Measurements from ENCODE around the gene PCNT. TPM values are rescaled to one million over a fixed set of nuclear protein-coding genes. Genes with fewer than 3 reads are reported as not detected.
A peak's percentile ranks its signal among the peaks of the same experiment; 100 is the strongest.
"Not testable (repeated sequence)": the region's sequence is repeated elsewhere in the genome, so short reads cannot be mapped to it uniquely, and the experiment has no call there.

Gene PCNT
- total RNA-seq, 6 donors from 2014 or later = 24.9 to 130 (median 44.4) TPM

GRCh38 chr21:46428987-46429710 is 105.2 kb downstream of the PCNT start:
- no peak for TF ChIP-seq POLR2A (IDR thresholded peaks at IDR 0.05)
- no peak for TF ChIP-seq CTCF (IDR thresholded peaks at IDR 0.05)
- no peak for TF ChIP-seq EP300 (IDR thresholded peaks at IDR 0.05)
- H3K27ac ChIP-seq = no peak overlapping the region
- 94 to 95% methylated on average over 43 to 44 of the region's 44 CpGs for WGBS, 2 donors
- no peaks in the 10 kb centered on the region for H3K27me3 ChIP-seq
- ATAC-seq (ENCODE audit: low FRiP score in 2 of 2) = no peak
- DNase-seq = no peak
- H3K36me3 ChIP-seq = peaks cover 8 to 79% (median 60%) of the 10 kb centered on the region in 4 donors
- H3K9me3 ChIP-seq = no peaks in the 10 kb centered on the region
- H3K4me3 ChIP-seq = no peak overlapping the region
- H3K4me1 ChIP-seq = no peaks in the 10 kb centered on the region

GRCh38 chr21:46429754-46430681 is 106.1 kb downstream of the PCNT start:
- H3K27ac ChIP-seq = no peak overlapping the region
- H3K4me3 ChIP-seq = no peak overlapping the region
- WGBS, 2 donors = 91 to 92% methylated on average over 27 to 31 of the region's 31 CpGs
- no peaks in the 10 kb centered on the region for H3K27me3 ChIP-seq
- H3K36me3 ChIP-seq = peaks cover 8 to 88% (median 67%) of the 10 kb centered on the region in 4 donors
- DNase-seq (no peak), ATAC-seq (ENCODE audit: low FRiP score in 2 of 2) (no peak)
- H3K4me1 ChIP-seq = no peaks in the 10 kb centered on the region
- no peaks in the 10 kb centered on the region for H3K9me3 ChIP-seq
- TF ChIP-seq EP300 (IDR thresholded peaks at IDR 0.05) (no peak), POLR2A (IDR thresholded peaks at IDR 0.05) (no peak), POLR2AphosphoS5 (IDR thresholded peaks at IDR 0.05) (no peak), CTCF (IDR thresholded peaks at IDR 0.05) (no peak)

- Histone ChIP-seq H3K36me3 (peaks cover 8 to 92% (median 71%) of the 10 kb centered on the region in 4 donors), H3K27me3 (no peaks in the 10 kb centered on the region), H3K27ac (no peak overlapping the region), H3K4me3 (no peak overlapping the region), H3K9me3 (no peaks in the 10 kb centered on the region), H3K4me1 (no peaks in the 10 kb centered on the region)
- ATAC-seq (ENCODE audit: low FRiP score in 2 of 2) (no peak), DNase-seq (no peak)
- 95 to 96% methylated on average over 16 to 21 of the region's 21 CpGs for WGBS, 2 donors
- no peak for TF ChIP-seq EP300 (IDR thresholded peaks at IDR 0.05)
- TF ChIP-seq POLR2AphosphoS5 (IDR thresholded peaks at IDR 0.05) = no peak
- no peak for TF ChIP-seq CTCF (IDR thresholded peaks at IDR 0.05)
- no peak for TF ChIP-seq POLR2A (IDR thresholded peaks at IDR 0.05)
These were observed 107.5 kb downstream of the PCNT start for GRCh38 chr21:46431448-46431847.

- Histone ChIP-seq H3K27me3 (no peaks in the 10 kb centered on the region), H3K27ac (no peak overlapping the region), H3K4me3 (no peak overlapping the region), H3K4me1 (no peaks in the 10 kb centered on the region), H3K9me3 (no peaks in the 10 kb centered on the region), H3K36me3 (peaks cover 8 to 92% (median 69%) of the 10 kb centered on the region in 4 donors)
- ATAC-seq (ENCODE audit: low FRiP score in 2 of 2) (peak in 1 of 2 donors; percentile 34), DNase-seq (no peak)
- TF ChIP-seq EP300 (IDR thresholded peaks at IDR 0.05) = no peak
- TF ChIP-seq POLR2AphosphoS5 (IDR thresholded peaks at IDR 0.05) = no peak
- TF ChIP-seq POLR2A (IDR thresholded peaks at IDR 0.05) = no peak
- no peak for TF ChIP-seq CTCF (IDR thresholded peaks at IDR 0.05)
- whole genome bisulfite sequencing, 2 donors = 84 to 90% methylated on average over 22 of the region's 22 CpGs
These were observed 108.0 kb downstream of the PCNT start for GRCh38 chr21:46431884-46432488.

GRCh38 chr21:46433116-46433515 is 109.2 kb downstream of the PCNT start:
- H3K4me3 ChIP-seq; H3K27me3 ChIP-seq; H3K9me3 ChIP-seq; ATAC-seq (ENCODE audit: low FRiP score in 2 of 2); H3K27ac ChIP-seq; DNase-seq; H3K4me1 ChIP-seq: not testable (repeated sequence)
- 87 to 94% methylated on average over 11 of the region's 11 CpGs for WGBS, 2 donors
- peaks cover 9 to 92% (median 72%) of the 10 kb centered on the region in 4 donors for H3K36me3 ChIP-seq
